ENCODE results near the gene ATP8B4. TPM values are rescaled to one million over a fixed set of nuclear protein-coding genes. Genes with fewer than 3 reads are reported as not detected.

Gene ATP8B4
- total RNA-seq, 4 donors from 2014 or later = 2.2 to 9.5 (median 3.0) TPM

DNA sequence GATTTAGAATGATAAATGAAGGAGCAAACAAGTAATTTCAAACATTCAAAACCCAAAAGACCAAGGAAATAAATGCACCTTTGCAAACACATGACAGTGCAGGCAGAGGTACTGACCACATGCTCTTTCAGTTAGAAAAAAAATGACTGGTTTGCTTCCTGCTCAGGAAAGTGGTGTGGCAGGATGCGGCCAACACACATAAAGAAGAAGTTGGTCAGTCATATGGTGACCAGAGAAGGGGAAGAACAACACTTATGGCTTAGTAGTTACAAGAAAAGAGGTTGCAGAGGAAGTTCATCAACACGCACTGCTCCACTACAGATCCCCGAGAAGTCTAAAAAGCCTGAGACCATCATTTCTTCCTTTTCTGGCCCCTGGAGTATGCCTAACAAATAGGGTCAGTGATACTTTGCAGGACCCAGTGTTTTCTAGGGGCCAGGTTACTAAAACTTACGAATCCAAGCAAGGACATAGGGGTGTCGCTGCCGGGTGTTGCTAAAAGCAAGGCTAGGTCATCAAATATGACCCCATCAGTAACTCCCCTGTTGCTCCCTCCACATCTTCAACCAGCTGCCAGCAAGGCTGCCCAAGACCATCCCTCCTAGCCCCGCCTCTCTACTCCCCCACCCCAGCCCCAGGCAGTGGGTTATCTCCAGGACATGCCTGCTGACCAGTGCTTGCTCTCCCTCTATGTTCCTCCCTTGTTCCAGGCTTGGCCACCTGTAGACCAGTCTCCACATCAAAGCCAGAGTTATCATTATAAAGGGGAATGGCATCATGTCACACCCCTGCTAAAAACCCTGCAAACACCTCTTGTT lies 11.2 kb downstream of the ATP8B4 start:
- no peaks in the 10 kb centered on the region for H3K36me3 ChIP-seq
- H3K27me3 ChIP-seq = no peaks in the 10 kb centered on the region
- WGBS = 84% methylated on average over 7 of the region's 7 CpGs
- peaks cover 5% of the 10 kb centered on the region for H3K4me1 ChIP-seq
- H3K9me3 ChIP-seq = no peaks in the 10 kb centered on the region
- H3K27ac ChIP-seq = no peak overlapping the region
- no peak for DNase-seq (ENCODE audit: low spot score in 2 of 2)
- no peak overlapping the region for H3K4me3 ChIP-seq
- TF ChIP-seq EP300 (IDR thresholded peaks at IDR 0.05) (no peak), CTCF (IDR thresholded peaks at IDR 0.05) (no peak), POLR2AphosphoS5 (IDR thresholded peaks at IDR 0.05) (no peak), POLR2A (IDR thresholded peaks at IDR 0.05) (no peak)

GRCh38 chr15:50107157-50107556 lies 11.9 kb downstream of the ATP8B4 start:
- H3K36me3 ChIP-seq = no peaks in the 10 kb centered on the region
- 74% methylated on average over 4 of the region's 4 CpGs for WGBS
- TF ChIP-seq POLR2A (IDR thresholded peaks at IDR 0.05) (no peak), EP300 (IDR thresholded peaks at IDR 0.05) (no peak), POLR2AphosphoS5 (IDR thresholded peaks at IDR 0.05) (no peak), CTCF (IDR thresholded peaks at IDR 0.05) (no peak)
- H3K9me3 ChIP-seq = no peaks in the 10 kb centered on the region
- no peaks in the 10 kb centered on the region for H3K27me3 ChIP-seq
- DNase-seq (ENCODE audit: low spot score in 2 of 2) = no peak
- H3K4me1 ChIP-seq = peaks cover 5% of the 10 kb centered on the region
- H3K27ac ChIP-seq = no peak overlapping the region
- H3K4me3 ChIP-seq = no peak overlapping the region

DNA sequence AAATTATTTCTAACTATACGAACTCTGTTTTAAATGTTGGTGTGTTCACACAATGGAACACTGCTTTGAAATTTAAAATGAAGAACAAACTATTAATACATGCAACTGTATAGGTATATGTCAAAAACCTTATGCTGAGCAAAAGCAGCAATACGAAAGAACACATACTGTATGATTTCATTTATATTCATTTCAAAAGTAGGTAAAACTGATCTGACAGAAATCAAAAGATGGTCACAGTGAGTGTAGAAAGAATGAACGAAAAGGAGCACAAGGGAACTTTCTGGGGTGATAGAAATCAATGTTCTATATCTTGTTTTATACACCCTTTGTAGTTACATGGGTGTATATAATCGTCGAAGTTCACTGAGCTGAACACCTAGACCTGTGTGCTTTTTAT lies 12.6 kb downstream of the ATP8B4 start:
- peaks cover 5% of the 10 kb centered on the region for H3K4me1 ChIP-seq
- H3K27ac ChIP-seq = no peak overlapping the region
- WGBS = 87% methylated on average over 5 of the region's 5 CpGs
- TF ChIP-seq POLR2AphosphoS5 (IDR thresholded peaks at IDR 0.05) (no peak), EP300 (IDR thresholded peaks at IDR 0.05) (no peak), POLR2A (IDR thresholded peaks at IDR 0.05) (no peak), CTCF (IDR thresholded peaks at IDR 0.05) (no peak)
- H3K9me3 ChIP-seq = no peaks in the 10 kb centered on the region
- H3K4me3 ChIP-seq = no peak overlapping the region
- no peak for DNase-seq (ENCODE audit: low spot score in 2 of 2)
- no peaks in the 10 kb centered on the region for H3K27me3 ChIP-seq
- H3K36me3 ChIP-seq = no peaks in the 10 kb centered on the region

DNA sequence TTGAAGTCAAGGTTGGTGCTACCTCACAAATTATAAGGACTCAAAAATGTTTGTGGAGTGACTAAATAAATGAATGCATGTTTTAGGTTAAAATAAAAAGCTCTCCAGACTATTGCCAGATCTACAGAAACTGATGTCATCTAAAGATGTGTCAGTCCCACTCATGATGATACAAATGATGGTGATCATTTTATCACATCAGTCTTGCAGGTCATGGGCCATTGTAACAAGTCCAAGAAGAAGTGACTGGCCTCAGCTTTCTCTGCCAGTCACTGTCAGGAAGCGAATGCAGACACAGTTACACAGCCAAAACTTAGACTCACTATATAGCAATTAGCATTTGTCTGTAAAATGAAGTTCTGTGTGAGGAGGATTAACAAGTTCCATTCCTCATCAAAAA lies 18.5 kb downstream of the ATP8B4 start:
- no peaks in the 10 kb centered on the region for H3K36me3 ChIP-seq
- no peaks in the 10 kb centered on the region for H3K27me3 ChIP-seq
- DNase-seq (ENCODE audit: low spot score in 2 of 2) = no peak
- H3K4me3 ChIP-seq = no peak overlapping the region
- no peak overlapping the region for H3K27ac ChIP-seq
- no peaks in the 10 kb centered on the region for H3K9me3 ChIP-seq
- TF ChIP-seq EP300 (IDR thresholded peaks at IDR 0.05) (no peak), CTCF (IDR thresholded peaks at IDR 0.05) (no peak), POLR2AphosphoS5 (IDR thresholded peaks at IDR 0.05) (no peak), POLR2A (IDR thresholded peaks at IDR 0.05) (no peak)
- H3K4me1 ChIP-seq = no peaks in the 10 kb centered on the region
- WGBS = 95% methylated on average over 1 of the region's 1 CpG

DNA sequence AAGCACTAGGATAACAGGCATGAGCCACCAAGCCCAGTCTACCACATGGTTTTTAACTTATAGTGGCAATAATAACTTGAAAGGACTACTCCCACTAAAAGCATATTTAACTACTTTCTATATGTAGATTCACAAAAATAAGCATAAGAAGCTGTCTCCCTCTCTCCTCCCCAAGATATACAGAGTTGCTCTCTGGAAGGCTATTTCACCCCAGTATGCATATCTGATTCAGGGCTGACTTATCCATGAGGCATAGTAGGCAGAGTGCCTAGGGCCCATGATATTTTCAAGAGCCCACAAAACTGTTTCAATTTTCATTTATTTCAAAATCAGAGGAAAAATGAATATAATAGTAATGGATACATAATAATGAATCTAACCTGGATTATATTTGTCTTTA lies 20.5 kb downstream of the ATP8B4 start:
- DNase-seq (ENCODE audit: low spot score in 2 of 2) = no peak
- no peaks in the 10 kb centered on the region for H3K4me1 ChIP-seq
- H3K27me3 ChIP-seq = no peaks in the 10 kb centered on the region
- H3K4me3 ChIP-seq = no peak overlapping the region
- TF ChIP-seq POLR2A (IDR thresholded peaks at IDR 0.05) (no peak), EP300 (IDR thresholded peaks at IDR 0.05) (no peak), CTCF (IDR thresholded peaks at IDR 0.05) (no peak), POLR2AphosphoS5 (IDR thresholded peaks at IDR 0.05) (no peak)
- H3K9me3 ChIP-seq = no peaks in the 10 kb centered on the region
- H3K36me3 ChIP-seq = no peaks in the 10 kb centered on the region
- no peak overlapping the region for H3K27ac ChIP-seq
